Fibroblast of skin of scalp (primary cell): ENCODE measurements around the gene PLD1. TPM values are rescaled to one million over a fixed set of nuclear protein-coding genes. Genes with fewer than 3 reads are reported as not detected.
A peak's percentile ranks its signal among the peaks of the same experiment; 100 is the strongest.
"Not testable (repeated sequence)": the region's sequence is repeated elsewhere in the genome, so short reads cannot be mapped to it uniquely, and the experiment has no call there.

Source experiments
- DNase-seq: peaks from one replicate; pipeline ENCODE4 v3.0.0-alpha.2; 2013
- polyA plus RNA-seq, 2 experiments: library from polyadenylated mRNA; unstranded; fragments of 120-200 nt; gene quantifications; one replicate each; pipeline ENCODE4 v1.2.1, GENCODE V29; 2013; ENCODE audit not compliant: insufficient read length in 2 of 2

PLD1 gene, protein sequence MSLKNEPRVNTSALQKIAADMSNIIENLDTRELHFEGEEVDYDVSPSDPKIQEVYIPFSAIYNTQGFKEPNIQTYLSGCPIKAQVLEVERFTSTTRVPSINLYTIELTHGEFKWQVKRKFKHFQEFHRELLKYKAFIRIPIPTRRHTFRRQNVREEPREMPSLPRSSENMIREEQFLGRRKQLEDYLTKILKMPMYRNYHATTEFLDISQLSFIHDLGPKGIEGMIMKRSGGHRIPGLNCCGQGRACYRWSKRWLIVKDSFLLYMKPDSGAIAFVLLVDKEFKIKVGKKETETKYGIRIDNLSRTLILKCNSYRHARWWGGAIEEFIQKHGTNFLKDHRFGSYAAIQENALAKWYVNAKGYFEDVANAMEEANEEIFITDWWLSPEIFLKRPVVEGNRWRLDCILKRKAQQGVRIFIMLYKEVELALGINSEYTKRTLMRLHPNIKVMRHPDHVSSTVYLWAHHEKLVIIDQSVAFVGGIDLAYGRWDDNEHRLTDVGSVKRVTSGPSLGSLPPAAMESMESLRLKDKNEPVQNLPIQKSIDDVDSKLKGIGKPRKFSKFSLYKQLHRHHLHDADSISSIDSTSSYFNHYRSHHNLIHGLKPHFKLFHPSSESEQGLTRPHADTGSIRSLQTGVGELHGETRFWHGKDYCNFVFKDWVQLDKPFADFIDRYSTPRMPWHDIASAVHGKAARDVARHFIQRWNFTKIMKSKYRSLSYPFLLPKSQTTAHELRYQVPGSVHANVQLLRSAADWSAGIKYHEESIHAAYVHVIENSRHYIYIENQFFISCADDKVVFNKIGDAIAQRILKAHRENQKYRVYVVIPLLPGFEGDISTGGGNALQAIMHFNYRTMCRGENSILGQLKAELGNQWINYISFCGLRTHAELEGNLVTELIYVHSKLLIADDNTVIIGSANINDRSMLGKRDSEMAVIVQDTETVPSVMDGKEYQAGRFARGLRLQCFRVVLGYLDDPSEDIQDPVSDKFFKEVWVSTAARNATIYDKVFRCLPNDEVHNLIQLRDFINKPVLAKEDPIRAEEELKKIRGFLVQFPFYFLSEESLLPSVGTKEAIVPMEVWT
- 8.0 TPM for polyA plus RNA-seq (2013, experiment 1 of 2; ENCODE audit: insufficient read length)
- polyA plus RNA-seq (2013, experiment 2 of 2; ENCODE audit: insufficient read length), result 10.6 TPM

DNA sequence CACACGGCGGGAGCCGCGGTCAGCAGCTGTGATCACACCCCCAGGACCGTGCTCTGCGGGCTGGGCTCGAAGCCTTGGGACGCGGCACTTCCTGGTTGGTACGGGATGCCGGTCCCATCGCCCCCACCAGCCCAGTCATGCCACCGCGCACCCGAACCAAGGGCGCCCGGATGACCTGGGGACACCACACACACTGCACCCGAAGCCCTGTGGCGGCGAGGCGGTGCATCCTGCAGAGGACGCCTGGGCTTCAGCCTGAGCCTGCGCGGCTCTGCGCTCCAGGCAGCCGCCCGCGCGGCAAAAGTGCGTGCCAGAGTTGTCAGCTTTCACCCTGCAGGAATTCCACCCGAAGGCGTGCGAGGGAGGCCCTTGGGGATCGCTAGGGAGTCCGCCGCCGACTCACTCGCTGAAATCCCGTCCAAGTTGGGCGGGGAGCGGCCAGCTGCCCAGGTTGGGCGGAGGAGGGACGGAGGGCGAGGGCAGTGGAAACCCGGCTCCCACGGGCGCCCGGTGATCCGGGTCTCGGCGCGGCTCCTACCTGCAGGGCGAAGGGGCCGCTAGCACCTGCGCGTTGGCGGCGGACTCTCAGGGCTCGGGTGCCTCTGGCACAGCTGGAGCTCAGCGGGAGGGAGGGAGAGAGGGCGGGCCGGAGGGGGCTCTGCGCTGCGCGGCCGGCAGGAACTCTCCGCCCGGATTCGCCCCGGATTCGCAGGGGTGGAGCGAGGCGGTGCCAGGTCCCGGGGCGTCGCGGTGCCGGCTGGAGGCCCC lies at the start of gene PLD1:
TSS of gene PLD1 (minus strand) at position 623 of the 768 bp plus-strand sequence. CDS start 72,432 bp downstream, outside the sequence.
- DNase-seq, result peak; percentile 98

DNA sequence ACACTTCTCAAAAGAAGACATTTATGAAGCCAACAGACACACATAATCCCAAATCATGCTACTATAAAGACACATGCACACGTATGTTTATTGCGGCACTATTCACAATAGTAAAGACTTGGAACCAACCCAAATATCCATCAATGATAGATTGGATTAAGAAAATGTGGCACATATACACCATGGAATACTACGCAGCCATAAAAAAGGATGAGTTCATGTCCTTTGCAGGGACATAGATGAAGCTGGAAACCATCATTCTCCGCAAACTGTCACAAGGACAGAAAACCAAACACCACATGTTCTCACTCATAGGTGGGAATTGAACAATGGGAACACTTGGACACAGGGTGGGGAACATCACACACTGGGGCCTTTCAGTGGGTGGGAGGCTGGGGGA lies 48.5 kb upstream of the PLD1 start:
- not testable (repeated sequence) for DNase-seq

DNA sequence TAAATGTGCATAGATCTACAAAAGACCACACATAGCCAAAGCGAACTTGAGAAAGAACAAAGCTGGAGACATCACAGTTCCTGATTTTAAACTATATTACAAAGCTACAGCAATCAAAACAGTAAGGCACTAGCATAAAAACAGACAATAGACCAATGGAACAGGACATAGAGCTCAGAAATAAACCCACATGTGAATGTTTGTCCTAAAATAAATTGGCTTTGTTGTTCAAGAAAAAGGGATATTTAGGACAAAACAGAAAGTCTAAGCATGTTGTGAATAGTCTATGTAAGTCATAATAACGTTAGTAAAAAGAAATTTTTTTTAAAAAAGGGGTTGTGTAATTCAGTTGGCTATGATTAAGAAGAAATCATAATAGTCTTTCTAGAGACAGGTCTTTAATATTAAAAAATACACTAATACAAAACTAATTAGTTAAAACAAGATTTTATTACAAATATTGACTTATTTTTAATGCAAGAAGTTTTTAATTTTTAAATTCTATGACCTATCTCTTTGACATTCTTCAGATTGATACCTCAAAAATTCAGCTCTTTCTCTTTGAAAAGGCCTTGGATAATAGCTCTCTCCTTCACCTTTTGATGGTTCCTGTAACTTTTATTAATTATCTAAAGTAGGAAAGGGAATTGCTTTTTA lies 44.5 kb upstream of the PLD1 start:
- DNase-seq, result no peak

DNA sequence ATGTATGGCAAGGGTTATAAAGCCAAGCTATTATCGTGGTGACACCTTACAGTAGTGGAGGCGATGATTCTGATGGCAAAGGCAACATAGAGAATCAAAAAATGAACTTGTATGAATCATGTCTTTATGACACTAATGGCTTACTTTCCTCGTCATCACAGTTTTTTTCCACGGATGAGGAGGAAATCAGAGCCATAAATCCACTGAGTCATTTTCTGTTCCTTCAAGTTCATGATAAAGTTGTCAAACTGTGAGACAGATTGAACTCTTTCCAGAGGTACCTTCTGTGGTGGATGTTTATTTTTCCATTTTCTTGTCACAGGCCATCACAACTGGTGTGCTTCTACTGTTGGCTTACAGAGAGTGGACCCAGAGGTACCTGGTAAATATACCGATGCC lies 41.4 kb upstream of the PLD1 start:
- DNase-seq, result peak; percentile 44

DNA sequence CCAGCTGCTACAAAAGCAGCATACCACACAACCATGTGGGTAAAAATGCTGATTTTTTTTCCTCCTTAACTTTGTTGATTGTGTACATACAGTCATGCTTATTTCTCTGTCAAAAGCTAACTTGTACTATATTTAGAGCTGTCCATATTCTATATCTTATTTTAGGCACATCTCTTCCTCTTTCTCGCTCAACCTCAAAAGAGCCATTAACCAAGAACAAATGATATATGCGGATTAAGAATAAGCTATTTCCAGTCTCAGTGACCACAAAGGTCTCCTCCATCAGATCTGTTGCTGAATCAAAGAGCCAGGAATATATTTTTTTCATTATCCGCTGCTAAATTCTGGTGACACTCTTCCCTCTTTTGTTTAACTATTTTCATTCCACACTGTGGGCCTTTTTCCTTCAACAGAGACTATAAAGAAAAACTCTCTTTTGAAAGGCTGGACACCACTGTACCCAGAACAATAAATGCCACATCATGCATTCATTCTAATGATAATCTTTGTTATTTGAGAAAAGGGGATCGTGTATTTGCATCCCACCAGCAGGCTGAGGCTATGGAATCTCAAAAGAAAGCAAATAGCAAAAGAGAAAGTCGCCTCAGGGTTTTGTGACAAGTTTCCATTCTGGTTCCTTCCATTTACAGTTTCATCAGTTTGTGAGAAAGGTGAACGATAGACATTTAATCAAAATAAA lies 40.8 kb upstream of the PLD1 start:
- no peak for DNase-seq

DNA sequence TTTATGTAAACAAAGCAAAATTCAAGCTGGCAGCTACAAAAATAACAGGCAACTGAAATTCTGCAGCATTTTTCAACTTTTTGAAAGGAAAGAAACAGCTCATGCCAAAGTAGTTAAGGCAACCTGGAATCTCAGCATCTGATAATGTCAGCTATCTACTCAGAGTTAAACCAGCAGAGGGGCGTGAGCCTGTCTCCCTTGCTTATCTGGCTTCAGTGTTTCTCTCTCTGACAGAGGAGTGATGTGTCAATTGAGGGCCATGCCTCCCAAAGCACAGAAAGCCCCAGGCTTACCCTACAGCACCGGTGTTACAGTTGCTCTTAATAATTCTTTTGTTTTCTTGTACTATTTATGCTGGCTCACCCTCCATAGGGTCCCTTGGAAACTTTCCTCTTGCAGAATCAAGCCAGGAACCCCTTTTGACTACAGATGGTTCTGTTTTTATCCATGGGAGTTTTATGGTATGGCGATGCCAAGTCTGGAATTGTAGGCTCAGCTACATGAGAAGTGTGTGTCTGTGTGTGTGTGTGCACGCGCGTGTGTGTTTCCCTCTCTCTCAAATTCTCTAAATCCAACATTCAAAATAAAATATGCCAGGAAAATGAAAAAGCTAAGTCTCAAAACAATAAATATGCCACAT lies 40.2 kb upstream of the PLD1 start:
- DNase-seq, result no peak

DNA sequence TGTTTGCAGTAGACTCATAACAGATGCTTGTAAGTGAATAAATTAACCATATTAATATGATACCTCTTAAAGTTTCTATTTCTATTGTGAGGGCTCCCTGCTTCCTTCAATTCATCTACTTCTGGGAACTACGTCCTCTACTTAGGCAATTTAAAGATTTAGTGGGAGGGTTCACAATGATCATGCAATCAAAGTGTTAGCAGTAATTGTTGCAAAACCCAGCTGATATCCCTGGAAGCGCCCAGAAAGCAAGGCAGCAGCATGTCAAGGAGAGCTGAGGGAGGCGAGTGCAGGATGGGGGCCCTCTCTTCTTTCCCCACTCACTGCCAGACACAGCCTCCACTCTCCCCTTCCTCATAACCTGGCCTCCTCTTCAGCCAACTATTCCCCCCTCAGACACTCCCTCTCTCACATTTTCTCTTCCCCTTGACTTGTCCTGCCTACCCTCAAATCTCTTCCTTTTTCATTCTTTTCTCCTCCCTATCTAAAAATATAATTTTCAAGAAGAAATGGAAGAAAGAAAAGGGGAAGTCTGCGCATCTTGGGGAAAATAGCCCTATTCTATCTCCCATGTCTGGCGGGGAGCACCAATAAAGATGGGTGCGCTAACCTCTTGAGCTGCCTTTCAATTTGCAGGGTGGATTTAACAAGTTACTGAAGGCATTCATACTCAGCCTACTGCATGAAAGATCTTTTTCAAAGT lies 39.5 kb upstream of the PLD1 start:
- no peak for DNase-seq

DNA sequence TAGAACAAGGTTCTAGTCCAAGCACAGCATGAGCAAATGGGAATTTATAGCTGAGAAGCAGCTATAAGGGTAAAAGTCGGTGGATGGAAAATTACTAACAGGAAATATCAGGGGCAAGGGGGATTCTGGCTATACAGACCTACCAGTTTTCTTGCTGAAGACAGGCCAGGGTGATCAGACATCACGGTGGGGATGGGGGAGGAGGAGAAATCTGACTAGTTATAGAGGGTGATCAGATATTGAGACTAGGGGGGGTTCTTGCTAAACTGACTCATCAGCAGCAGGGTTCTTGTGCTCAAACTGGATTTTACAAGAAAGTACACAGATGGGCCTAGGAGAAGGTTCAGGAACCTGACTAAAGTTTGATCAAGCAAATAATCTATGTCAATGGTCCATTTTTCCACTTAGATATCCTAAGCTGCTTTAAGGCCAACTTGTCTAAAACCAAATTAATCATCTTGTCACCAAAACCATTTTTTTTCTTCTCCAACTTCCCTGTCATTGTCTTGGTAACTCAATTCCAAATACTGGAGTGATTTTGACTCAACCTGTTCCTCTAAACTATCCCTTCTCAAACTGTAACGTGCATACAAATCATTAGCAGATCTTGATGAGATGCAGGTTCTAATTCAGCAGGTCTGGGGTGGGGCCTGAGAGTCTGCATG lies 37.4 kb upstream of the PLD1 start:
- no peak for DNase-seq

DNA sequence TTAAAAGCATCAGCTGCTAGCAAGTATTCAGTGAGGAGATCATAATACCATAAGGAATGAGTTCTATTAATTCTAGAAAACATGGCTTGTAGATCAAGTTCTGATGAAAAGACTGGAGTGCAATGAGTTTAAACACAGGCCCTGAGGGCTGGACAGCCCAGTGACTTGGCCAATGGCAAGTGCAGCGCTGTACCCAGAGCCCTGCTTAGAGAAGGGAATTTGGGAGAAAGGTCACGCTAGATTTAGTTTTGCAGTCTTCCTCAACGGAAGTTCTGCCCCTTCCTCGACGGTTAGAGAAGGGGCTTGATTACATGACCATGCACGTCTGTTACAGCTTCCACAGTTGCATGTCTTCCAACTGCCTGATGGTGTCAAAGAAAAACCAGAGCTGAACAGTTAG lies 36.9 kb upstream of the PLD1 start:
- DNase-seq, result no peak

DNA sequence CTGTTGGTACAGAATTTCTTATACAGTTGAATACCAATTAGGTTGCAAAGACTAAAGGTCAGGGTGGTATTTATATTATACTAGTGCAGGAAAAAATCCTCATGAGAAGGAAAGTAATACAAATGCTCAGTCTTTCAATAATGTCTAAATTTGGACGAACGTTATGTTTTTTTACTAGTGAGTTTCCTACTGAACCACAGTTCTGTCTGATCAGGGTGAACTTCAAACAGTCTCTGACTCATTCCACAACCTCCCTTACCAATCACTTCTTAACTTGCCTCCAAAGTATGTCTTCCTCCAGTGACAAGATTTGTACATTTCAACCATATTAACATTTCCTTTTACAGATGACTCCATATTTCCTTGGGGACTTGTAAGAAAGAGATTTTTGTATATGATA lies 36.3 kb upstream of the PLD1 start:
- DNase-seq, result peak; percentile 61

DNA sequence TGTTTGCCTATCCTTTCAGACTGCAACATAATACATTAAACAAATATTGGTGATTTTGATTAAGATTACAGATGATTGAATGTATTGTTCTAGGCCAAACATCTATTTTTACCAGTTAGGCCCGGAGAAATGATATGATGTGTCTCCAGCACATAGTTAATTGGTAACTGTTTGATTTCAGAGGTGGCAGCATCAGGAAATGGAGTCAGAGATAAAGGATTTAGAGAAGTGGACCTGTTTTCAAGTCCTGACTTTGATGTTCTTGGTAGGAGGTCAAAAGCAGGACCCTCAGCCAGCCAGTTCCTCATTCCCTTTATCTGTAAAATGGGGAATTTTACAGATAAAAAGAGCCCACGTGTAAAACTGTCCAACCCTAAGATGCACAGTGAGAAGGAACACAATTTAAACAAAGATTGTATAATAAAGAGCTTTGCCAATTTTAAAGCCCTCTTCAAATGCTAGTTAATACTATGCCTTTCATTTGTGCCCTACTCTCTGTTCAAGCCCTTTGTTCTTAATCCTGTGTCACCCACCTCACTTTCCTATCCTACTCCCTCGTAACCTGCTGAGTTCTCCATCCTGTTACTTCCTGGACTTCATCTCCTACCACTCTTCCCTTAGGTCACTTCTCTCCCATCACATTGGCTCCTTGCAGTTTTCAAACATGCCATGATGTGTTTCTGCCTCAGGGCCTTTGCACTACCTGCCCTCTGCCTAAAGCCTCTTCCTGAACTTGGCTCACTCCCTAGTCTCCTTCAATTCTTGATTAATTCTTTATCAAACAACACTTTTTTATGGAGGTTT lies 35.4 kb upstream of the PLD1 start:
- DNase-seq, result no peak

DNA sequence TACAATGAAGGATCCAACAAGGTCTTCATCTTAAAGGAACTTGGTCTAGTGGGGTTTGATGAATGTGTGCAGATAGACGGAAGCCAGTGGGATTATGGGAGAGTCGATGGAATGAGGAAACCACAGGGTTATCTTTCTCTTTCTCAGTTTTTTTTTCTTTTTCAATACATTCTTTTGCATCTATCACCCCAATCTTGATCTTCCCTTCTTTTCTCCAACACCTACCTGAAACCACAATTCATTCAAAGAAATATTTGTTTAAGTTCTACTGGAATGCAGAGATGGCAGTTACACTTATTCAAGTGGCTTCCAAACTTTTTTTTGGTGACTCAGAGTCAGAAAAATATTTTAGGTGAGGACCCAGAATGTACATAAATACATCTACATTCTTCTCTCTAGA lies 34.6 kb upstream of the PLD1 start:
- no peak for DNase-seq

DNA sequence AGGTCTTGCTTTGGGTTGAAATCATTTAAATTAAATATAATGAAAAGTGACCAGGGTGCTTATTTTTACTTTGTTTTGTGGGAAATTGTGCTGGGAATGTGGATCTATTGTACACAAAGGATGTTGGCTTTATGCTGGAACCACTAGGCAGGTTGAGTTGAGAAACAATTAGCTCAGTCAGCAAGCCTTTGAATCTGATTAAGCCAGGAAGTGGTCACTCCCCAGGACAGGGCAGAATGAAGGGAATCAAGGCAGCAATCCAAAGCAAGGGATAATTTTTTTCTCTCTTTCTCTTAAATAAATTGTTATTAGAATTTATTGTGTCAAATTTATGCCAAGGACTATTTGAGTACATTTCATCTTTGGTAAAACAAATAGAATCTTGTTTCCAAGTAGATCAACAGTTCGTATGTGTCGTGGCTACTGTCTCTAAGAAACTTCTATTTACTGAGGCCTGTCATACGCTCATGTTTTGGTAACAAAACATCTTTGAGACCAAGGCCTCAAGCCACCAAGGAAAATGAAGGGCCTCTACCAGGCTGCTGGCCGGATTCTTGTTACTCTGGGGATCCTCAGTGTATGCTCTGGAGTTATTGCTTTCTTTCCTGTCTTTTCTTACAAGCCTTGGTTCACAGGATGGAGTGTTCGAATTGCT lies 32.7 kb upstream of the PLD1 start, which contains the start of gene TMEM212:
TSS of gene TMEM212 (plus strand) at position 486 of the 655 bp plus-strand sequence. CDS start at position 521, 35 bp downstream.
- DNase-seq, result no peak

DNA sequence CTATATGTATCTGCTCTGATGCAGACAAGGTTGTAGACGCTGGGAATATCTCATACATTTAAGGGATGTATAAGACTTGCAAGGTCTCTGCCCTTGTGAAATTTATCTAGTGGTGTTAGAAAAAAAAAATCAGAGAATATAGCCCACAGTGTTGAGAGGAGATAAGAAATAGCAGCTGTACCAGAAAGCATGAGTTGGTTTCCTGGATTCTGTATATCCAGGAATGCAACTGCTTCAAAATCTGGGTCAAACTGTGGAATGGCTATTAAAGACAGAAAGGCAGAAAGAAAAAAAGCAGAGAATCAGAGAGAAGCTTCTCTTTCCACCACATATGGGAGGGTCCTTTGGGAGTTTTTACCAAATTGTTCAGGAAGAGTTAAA lies 31.3 kb upstream of the PLD1 start:
- DNase-seq, result peak; percentile 54

DNA sequence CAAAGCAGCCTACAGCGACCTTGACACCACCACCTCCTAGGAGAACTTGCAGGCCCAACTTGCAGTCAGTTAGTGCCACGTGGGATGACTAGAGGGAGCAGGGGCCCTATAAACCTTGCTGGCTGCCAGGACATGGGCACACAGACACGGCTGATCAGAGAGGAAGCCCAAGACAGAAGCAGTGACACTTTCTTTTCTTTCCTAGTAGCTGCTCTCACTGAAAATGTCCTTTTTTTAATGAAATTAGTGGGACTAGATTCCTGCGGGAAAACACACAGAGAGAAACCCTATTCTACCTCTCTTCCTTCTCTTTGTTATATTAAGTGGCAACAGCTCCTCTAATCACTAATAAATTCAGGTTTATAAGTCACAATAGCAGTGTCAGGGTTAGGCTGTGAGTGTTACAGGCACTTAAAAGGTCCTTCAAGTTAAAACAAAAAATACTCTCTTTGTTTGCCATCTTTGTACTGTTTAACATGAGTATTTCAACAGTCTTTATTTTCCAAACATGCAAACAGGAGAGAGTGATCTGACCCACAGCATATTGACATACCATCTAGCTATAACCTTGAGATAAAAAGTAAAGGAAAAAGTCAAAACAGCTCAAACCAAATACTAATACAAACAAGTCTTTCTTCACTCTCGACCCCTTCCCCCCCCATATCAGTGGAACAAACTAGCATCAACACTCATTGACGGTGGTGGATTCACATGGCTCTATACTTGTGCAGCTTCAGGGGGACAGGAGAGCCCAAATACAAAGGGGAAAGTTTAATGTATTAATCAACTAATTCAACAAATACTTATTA lies 30.7 kb upstream of the PLD1 start:
- no peak for DNase-seq

DNA sequence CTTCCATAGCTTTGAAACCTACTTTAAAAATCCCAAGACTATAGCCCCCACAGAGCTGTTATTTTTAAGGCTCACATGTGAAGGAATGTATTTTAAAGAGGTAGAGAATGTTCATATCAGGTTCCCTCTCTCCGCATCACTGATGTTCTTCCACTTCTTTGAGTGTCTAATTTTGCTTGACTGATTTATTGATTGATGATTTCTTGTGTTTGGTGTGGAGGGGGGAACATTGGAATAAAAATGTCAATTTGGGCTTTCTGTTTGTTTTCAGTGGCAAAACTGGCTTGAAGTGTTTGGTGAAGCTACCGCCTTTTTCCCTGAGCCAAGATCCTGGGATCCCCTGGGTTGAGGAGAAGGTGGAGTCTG lies 30.1 kb upstream of the PLD1 start:
- no peak for DNase-seq

DNA sequence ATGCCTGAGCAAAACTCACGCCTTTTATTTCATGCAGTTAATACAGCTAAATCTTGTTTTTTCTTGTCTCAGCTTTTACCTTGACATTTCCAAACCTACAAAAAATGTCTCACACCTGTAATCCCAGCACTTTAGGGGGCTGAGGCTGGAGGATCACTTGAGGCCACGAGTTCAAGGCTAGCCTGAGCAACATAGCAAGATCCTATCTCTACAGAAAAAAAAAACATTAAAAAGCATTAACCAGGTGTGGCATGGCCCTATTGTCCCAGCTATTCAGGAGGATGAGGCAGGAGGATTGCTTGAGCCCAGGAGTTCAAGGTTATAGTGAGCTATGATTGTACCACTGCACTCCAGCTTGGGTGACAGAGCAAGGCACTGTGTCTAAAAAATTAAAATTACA lies 29.0 kb upstream of the PLD1 start:
- DNase-seq, result no peak
